Fibroblast of skin of back (primary cell): ENCODE results near the gene MZT2B.
"Not testable (repeated sequence)": the region's sequence is repeated elsewhere in the genome, so short reads cannot be mapped to it uniquely, and the experiment has no call there.

Experiments
- DNase-seq: peaks from one replicate; pipeline ENCODE4 v3.0.0-alpha.2; 2013

MZT2B gene

DNA sequence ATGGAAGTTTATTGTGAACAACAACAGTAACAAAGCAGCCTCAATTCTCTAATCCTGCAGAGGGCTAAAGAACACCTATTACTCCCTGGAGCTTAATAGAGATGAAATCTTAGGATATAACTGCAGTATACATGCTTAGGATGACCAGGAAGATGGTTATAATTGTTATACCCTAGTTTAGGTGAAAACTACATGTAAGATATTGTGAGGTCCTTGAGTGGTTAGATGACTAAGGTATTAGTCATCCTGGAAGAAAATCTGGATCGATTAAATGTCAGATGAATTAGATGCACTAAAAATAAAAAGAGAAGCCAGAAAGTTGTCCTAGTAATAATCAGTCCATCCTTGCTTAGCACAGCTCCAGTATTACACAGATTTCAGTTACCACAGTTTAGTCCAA, 38.4 kb downstream of the MZT2B start:
- not testable (repeated sequence) for DNase-seq

DNA sequence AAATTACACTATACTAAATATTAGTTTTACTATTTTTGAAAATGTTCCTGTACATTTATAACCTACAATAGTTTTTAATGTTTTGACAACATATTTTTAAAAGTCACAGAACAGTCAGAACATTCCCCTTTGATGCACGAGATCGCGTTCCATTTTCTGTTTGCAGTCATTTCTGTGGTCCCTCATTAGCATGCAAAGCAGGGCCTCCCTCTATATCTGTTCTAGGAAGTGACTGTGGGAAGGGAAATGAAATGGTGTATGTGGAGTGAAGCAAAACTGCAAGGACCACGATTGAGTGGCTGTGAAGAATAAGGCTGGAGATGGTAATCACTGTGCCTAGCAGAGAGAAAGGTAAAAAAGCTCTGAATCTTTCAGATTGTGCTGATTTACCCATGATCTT, 40.5 kb downstream of the MZT2B start:
- not testable (repeated sequence) for DNase-seq

DNA sequence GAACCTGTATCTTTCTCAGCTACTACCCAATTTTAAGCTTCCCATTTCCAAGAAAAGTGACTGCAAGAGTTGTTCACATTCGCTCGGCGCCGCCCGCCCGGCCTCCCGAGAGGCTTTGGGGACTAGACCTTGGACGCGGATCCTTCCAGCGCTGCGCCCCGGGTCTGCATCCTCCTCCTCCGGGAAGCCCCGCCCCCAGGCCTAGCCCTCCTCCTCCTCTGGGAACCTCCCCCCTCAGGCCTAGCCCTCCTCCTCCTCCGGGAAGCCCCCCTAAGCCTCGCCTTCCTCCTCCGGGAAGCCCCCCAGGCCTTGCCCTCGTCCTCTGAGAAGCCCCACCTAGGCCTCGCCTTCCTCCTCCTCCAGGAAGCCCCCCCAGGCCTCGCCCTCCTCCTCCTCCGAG, 45.9 kb downstream of the MZT2B start:
- not testable (repeated sequence) for DNase-seq

DNA sequence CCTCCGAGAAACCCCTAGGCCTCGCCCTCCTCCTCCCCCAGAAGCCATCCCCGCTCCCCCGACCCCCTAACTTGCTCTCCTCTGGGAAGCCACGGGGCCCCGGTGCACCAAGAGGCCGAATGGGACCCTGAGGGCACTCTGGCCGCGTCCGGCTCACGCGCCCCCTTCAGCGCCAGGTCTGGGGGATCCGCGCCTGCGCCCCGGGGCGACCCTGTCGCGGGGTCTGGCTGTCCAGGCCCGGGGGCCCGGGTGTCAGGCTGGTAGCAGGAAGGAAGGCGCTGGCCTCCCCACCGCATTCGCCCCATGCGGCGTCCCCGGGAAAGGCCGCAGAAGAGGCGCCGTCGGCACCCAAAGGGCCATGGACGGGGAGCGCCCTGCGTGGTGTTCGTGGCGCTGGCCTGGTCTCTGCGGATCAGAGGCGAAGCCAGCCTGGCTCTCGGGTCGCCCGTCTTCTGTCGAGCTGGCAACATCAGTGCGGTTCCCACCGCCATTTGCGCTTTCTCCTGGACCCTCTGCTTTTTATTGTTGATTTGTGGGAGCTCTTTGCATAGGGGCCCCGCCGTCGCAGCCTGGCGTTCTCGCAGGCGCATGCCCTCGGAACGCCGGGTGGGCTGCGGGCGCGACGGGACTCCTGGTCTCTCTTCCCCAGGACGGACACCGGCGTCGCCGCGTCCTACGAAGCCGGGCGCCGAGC, 46.6 kb downstream of the MZT2B start:
- DNase-seq, result not testable (repeated sequence)

DNA sequence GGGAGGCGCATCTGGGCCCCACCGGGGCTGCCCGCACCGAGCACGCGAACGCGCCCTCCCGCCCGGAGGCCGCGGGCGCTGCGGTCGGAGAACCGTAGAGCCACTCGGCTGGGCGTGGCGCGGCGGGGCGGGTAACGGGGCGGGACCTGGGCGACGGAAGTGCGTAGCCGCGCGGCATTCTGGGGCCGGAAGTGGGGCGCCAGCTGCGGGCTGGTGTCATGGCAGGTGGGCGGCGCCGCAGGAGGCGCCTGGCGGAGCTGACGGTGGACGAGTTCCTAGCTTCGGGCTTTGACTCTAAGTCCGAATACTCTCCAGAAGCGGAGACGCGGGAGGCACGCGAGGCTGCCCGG, 47.1 kb downstream of the MZT2B start:
- DNase-seq, result peak; percentile 29

DNA sequence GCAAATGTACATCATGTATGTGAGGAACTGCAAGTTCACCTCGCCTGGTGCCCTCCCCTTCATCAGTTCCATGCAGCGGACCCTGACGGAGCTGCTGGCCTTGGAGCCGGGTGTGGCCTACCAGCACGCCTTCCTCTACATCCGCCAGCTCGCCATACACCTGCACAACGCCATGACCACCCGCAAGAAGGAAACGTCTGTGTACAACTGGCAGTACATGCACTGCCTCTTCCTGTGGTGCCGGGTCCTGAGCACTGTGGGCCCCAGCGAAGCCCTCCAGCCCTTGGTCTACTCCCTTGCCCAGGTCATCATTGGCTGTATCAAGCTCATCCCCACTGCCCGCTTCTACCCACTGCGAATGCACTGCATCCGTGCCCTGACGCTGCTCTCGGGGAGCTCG, 48.3 kb downstream of the MZT2B start:
- not testable (repeated sequence) for DNase-seq

DNA sequence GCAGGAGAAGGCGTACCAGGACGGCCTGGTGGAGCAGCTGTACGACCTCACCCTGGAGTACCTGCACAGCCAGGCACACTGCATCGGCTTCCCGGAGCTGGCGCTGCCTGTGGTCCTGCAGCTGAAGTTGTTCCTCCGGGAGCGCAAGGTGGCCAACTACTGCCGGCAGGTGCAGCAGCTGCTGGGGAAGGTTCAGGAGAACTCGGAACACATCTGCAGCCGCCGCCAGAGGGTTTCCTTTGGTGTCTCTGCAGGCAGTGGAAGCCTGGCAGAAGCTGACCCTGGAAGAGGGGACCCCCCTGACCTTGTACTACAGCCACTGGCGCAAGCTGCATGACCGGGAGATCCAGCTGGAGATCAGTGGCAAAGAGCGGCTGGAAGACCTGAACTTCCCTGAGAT, 48.8 kb downstream of the MZT2B start:
- DNase-seq, result not testable (repeated sequence)

DNA sequence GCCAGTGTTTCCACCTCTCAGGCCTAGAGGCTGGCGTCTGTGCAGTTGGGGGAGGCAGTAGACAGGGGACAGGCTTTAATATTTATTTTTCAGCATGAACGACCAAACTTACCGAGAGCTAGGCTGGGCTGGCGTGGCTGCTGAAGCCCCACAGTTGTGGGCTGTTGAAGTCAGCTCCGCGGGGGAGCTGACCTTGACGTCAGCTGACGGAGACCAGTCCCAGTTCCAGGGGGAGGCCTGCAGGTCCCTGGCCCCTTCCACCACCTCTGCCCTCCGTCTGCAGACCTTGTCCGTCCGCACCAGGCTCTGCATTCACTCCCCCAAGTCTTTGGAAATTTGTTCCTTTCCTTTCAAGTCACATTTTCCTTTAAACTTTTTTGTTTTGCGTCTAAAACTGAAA, 49.6 kb downstream of the MZT2B start:
- no peak for DNase-seq

DNA sequence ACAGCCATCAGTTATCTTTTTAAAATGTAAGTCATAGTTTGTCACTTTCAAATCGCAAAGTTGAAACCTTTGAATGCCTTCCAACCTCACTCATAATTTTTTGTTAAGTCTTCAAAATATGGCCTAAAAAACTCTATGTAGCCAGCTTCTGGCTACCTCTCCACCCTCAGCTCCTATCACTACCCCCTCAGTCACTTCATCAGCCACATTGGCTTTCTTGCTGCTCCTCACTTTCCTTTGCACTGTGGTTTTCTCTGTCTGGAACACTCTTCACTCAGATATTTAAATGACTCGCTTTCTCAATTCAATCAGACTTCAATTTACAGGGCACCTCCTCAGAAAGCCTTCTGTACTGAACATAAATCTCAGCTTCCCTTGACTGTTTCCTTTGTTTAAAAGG, 51.0 kb downstream of the MZT2B start:
- not testable (repeated sequence) for DNase-seq

DNA sequence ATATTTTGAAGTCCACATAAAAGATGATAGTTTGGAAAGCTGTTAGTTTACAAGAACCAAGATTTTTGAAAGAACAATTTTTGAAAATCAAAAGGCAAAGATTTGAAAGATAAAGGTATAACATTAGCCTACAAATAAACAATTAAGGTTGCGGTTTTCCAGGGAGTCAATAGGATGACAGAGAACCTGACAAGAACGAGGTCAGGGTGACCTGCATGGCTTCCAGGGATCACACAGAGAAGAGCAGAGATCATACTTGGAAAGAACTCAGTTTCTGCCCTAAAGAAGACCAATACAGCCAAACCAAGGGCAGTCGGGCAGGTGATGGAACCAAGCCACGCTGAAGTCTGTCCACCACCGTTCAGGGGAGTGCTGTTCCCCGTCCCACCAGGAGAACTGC, 57.5 kb downstream of the MZT2B start:
- not testable (repeated sequence) for DNase-seq
